ENCODE results near the gene CASZ1. TPM values are rescaled to one million over a fixed set of nuclear protein-coding genes. Genes with fewer than 3 reads are reported as not detected.

The CASZ1 gene
- total RNA-seq, 1 donor from 2014 or later: 11.8 TPM

DNA sequence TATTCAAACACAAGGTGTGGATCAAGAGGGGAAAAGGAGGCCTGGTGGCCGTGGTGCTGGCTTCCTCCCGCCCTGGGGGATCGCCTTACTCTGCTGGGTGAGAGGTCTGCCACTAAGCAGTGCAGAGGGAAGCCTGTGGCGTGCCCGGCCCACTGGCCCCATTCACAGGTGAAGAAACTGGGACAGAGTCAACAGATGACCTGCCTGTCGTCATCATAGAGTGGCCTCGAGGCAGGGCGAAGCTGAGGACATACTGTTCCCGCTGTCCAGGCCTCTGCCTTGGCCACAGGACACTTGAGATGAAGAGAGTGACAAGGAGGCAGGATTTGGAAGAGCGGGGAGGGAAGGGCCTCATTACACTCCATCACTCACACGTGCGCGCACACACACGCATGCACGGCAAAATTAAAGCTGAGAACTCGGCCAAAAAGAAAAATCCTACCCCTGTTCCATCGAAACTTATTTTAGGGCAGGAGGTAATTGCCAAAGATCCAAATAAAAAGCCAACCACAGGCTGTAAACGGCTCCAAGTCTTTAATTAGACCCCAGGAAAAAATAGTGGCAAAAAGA lies 50.5 kb downstream of the CASZ1 start:
- no peak for DNase-seq (ENCODE audit: low read depth)
- H3K4me3 ChIP-seq (ENCODE audit: low read depth, low read length): no peak overlapping the region
- TF ChIP-seq, protein P1, sequence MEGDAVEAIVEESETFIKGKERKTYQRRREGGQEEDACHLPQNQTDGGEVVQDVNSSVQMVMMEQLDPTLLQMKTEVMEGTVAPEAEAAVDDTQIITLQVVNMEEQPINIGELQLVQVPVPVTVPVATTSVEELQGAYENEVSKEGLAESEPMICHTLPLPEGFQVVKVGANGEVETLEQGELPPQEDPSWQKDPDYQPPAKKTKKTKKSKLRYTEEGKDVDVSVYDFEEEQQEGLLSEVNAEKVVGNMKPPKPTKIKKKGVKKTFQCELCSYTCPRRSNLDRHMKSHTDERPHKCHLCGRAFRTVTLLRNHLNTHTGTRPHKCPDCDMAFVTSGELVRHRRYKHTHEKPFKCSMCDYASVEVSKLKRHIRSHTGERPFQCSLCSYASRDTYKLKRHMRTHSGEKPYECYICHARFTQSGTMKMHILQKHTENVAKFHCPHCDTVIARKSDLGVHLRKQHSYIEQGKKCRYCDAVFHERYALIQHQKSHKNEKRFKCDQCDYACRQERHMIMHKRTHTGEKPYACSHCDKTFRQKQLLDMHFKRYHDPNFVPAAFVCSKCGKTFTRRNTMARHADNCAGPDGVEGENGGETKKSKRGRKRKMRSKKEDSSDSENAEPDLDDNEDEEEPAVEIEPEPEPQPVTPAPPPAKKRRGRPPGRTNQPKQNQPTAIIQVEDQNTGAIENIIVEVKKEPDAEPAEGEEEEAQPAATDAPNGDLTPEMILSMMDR (conservative IDR thresholded peaks at IDR 0.05; ENCODE audit: low read depth, low read length): no peak

DNA sequence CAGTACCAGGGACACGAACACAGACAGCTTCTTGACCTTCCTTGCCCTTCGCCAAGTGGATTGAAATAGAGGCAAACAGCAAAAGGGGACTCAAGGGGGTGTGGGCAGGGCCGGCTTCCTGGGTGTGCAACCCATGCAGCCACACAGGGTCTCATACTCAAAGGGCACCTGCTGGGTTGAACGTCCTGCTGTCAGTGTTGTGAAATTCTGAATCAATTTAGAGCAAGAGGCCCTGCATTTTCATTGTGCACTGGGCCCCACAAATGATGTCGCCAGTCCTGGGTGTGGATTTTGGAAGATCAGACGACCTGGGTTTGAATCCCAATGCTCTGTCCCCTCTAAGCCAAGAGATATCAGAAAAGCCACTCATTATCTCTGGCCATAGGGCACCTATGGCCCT lies 51.1 kb downstream of the CASZ1 start:
- H3K4me3 ChIP-seq (ENCODE audit: low read depth, low read length): no peak overlapping the region
- TF ChIP-seq, protein P1 (conservative IDR thresholded peaks at IDR 0.05; ENCODE audit: low read depth, low read length): no peak
- no peak for DNase-seq (ENCODE audit: low read depth)

DNA sequence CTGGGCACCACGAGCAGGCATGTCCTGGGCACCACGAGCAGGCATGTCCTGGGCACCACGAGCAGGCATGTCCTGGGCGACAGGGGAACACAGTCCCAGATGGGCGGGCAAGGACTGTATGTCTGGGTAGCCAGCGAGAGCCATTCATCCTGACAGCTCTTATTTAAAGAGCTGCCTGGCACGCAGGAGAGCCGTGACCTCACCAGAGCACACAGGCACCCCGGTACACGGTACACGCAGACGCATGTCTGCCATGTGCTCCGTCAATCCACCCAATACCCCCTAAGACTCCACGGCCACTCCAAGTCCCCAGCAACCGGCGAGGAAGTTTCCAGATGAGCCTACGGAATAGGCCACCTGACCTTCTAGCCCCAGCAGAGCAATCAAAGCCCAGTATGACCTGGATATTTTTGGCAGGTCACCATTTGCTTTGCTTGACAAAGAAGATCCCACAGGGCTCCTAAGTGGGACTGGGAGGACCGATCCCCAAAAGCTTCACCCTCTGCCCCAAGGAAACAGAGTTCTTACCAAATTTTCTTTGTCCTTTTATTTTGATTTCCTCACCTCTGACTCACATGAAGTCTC lies 51.7 kb downstream of the CASZ1 start:
- TF ChIP-seq, protein P1 (conservative IDR thresholded peaks at IDR 0.05; ENCODE audit: low read depth, low read length): no peak
- no peak overlapping the region for H3K4me3 ChIP-seq (ENCODE audit: low read depth, low read length)
- no peak for DNase-seq (ENCODE audit: low read depth)

DNA sequence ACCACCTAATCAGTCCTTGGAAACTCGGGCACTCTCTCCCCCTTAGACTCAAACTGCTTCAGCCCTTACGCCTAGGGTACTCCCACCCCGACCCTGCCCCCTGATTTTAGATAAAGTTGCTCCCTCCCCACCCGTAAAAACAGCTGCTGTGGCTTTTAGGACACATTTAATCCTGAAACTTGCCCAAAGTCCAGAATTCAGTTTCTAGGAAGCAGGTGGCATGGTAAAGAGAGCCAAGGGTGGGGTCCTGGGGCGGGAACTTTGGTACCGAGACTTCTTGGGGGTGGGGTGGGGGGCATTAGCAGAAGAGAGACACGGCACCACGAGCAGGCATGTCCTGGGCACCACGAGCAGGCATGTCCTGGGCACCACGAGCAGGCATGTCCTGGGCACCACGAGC lies 52.4 kb downstream of the CASZ1 start:
- TF ChIP-seq, protein P1 (conservative IDR thresholded peaks at IDR 0.05; ENCODE audit: low read depth, low read length): no peak
- H3K4me3 ChIP-seq (ENCODE audit: low read depth, low read length): no peak overlapping the region
- DNase-seq (ENCODE audit: low read depth): no peak

DNA sequence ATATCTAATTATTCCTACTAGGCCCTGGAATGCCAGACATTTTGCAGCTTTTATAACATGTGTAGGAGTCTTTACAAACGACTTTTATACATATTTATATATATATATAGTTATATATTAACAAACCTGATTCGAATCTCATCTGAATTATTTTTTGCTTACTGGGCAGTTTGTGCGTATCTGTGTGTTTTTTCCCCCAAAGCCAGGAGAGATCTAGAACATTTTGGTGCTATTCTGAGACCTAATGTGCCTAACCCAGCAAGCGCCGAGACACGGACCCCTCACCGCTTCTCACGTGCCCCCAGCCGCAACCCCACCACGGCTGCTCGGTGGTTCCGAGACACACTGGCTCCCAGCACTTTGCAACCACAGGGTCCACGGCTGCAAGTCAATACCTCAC lies 54.8 kb downstream of the CASZ1 start:
- DNase-seq (ENCODE audit: low read depth): no peak
- no peak overlapping the region for H3K4me3 ChIP-seq (ENCODE audit: low read depth, low read length)
- TF ChIP-seq, protein P1 (conservative IDR thresholded peaks at IDR 0.05; ENCODE audit: low read depth, low read length): no peak

DNA sequence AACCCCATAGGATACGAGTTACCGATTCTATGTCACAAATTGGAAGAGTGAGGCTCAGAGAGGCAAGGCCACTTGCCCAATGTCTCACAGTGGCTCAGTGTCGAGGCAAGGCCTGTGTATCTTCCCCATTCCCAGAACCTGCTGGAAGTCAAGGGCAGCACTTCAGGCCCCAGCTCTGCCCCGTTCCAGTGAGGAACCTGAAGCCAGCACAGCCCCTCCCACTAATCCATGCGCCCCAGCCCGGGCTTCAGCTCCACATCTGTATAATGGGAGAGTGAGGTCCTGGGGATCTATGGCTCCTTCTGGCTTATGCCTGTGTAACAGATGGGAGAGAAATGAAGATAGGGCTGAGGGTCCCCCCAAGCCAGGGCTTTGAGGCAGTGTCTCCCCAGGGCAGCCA lies 56.3 kb downstream of the CASZ1 start:
- H3K4me3 ChIP-seq (ENCODE audit: low read depth, low read length): no peak overlapping the region
- DNase-seq (ENCODE audit: low read depth): no peak
- TF ChIP-seq, protein P1 (conservative IDR thresholded peaks at IDR 0.05; ENCODE audit: low read depth, low read length): no peak

DNA sequence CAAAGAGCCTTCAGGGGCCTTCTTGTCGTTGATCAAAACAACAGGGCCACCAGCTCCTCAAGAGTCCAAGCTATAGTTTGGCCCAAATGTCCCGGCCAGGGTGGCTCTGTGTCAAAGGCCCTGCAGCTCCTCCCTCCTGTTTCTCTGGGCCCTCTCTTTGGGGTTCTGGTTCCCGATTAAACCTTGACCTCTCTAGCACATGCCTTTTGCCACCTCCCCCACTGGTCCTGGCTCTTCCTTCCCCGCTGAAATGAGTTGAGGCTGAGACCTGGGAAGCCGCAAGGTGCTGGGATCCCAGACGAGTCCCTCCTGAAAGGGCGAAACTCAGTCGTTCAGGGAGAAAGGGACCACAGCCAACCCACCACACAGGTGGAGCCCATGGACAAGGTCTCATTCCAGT lies 56.9 kb downstream of the CASZ1 start:
- H3K4me3 ChIP-seq (ENCODE audit: low read depth, low read length): no peak overlapping the region
- DNase-seq (ENCODE audit: low read depth): no peak

More for the DNA sequence above, 56.9 kb downstream of the CASZ1 start:
- TF ChIP-seq, protein P1 (conservative IDR thresholded peaks at IDR 0.05; ENCODE audit: low read depth, low read length): no peak

Measured in epithelial cell of proximal tubule (primary cell).